Ascending aorta (tissue), 2 donors: Measurements from ENCODE around the gene SLC7A4. TPM values are rescaled to one million over a fixed set of nuclear protein-coding genes. Genes with fewer than 3 reads are reported as not detected.

Experiments
- DNase-seq, 2 donors: peaks; one replicate each; pipeline ENCODE4 v3.0.0-alpha.2; 2019; ENCODE audit warnings: low spot score in 2 of 2
- H3K27ac ChIP-seq, 2 donors: fragments of 200-600 bp; sonication (generic); one replicate each; pipeline ENCODE4 v1.5.1; 2016 to 2017; ENCODE audit warnings: mild to moderate bottlenecking in 1 of 2
- H3K27me3 ChIP-seq: fragments of 200-600 bp; sonication (generic); one replicate; pipeline ENCODE4 v1.5.1; 2017
- H3K36me3 ChIP-seq, 2 donors: fragments of 200-600 bp; sonication (generic); one replicate each; pipeline ENCODE4 v1.5.1; 2016
- H3K4me1 ChIP-seq, 2 donors: fragments of 200-600 bp; sonication (generic); one replicate each; pipeline ENCODE4 v1.5.1; 2016 to 2017; ENCODE audit warnings: mild to moderate bottlenecking in 1 of 2
- H3K4me3 ChIP-seq, 2 donors: fragments of 200-600 bp; sonication (generic); one replicate each; pipeline ENCODE4 v1.5.1; 2016 to 2017; ENCODE audit warnings: mild to moderate bottlenecking in 1 of 2
- H3K9me3 ChIP-seq, 2 donors: fragments of 200-600 bp; sonication (generic); one replicate each; pipeline ENCODE4 v1.5.1; 2016
- CTCF ChIP-seq, 3 experiments: fragments of 200-600 bp in 2 of 3; fragments of 450-650 bp in 1 of 3; sonication (generic) in 2 of 3; IDR thresholded peaks; one replicate each; pipeline ENCODE4 v1.5.1; 2016 to 2019; ENCODE audit warnings: antibody characterized with exemption in 3 of 3, mild to moderate bottlenecking in 1 of 3, moderate library complexity in 1 of 3
- intact Hi-C: fragments of 100-400 bp; cut with DNase I; formaldehyde crosslinking; loops from one replicate; pipeline ENCODE4 v1.15.1; 2023
- total RNA-seq: library from RNA; depleted of rRNA; stranded (reverse); fragments of >200 nt; gene quantifications from one replicate; pipeline ENCODE4 v1.1.0, GENCODE V29; 2016

Gene SLC7A4
- total RNA-seq, 1 donor from 2014 or later: 20.4 TPM

GRCh38 chr22:21032868-21033688 lies 717 bp upstream of the SLC7A4 start:
- intact Hi-C loops: no loop called here
- Histone ChIP-seq H3K27ac (no peak overlapping the region), H3K4me3 (no peak overlapping the region)

GRCh38 chr22:21031545-21032036 lies 770 bp downstream of the SLC7A4 start:
- Histone ChIP-seq H3K36me3 (no peaks in the 10 kb centered on the region), H3K27me3 (no peaks in the 10 kb centered on the region), H3K9me3 (no peaks in the 10 kb centered on the region), H3K27ac (no peak overlapping the region), H3K4me1 (no peaks in the 10 kb centered on the region), H3K4me3 (no peak overlapping the region)
- no peak for TF ChIP-seq CTCF (IDR thresholded peaks at IDR 0.05)
- intact Hi-C loops: no loop called here
- DNase-seq: no peak

More at GRCh38 chr22:21032868-21033688, 717 bp upstream of the SLC7A4 start:
- Histone ChIP-seq H3K36me3 (no peaks in the 10 kb centered on the region), H3K27me3 (no peaks in the 10 kb centered on the region), H3K4me1 (no peaks in the 10 kb centered on the region), H3K9me3 (no peaks in the 10 kb centered on the region)
- TF ChIP-seq CTCF (IDR thresholded peaks at IDR 0.05): no peak
- no peak for DNase-seq

- intact Hi-C loops: no loop called here
- Histone ChIP-seq H3K4me1 (no peaks in the 10 kb centered on the region), H3K9me3 (no peaks in the 10 kb centered on the region), H3K27me3 (no peaks in the 10 kb centered on the region), H3K4me3 (no peak overlapping the region), H3K36me3 (no peaks in the 10 kb centered on the region), H3K27ac (no peak overlapping the region)
- TF ChIP-seq CTCF (IDR thresholded peaks at IDR 0.05): no peak
- no peak for DNase-seq
Measured at GRCh38 chr22:21030621-21031544, 1.5 kb downstream of the SLC7A4 start.

GRCh38 chr22:21030032-21030431 lies 2.3 kb downstream of the SLC7A4 start:
- intact Hi-C loops: no loop called here
- H3K36me3 ChIP-seq: no peaks in the 10 kb centered on the region
- no peak for DNase-seq
- H3K27ac ChIP-seq: no peak overlapping the region
- H3K4me1 ChIP-seq: no peaks in the 10 kb centered on the region
- no peak for TF ChIP-seq CTCF (IDR thresholded peaks at IDR 0.05)
- no peaks in the 10 kb centered on the region for H3K27me3 ChIP-seq
- no peak overlapping the region for H3K4me3 ChIP-seq
- H3K9me3 ChIP-seq: no peaks in the 10 kb centered on the region

- Histone ChIP-seq H3K27me3 (no peaks in the 10 kb centered on the region), H3K4me3 (no peak overlapping the region), H3K36me3 (no peaks in the 10 kb centered on the region), H3K27ac (no peak overlapping the region), H3K9me3 (no peaks in the 10 kb centered on the region), H3K4me1 (no peaks in the 10 kb centered on the region)
- no peak for DNase-seq
- intact Hi-C loops: no loop called here
- no peak for TF ChIP-seq CTCF (IDR thresholded peaks at IDR 0.05)
Measured at GRCh38 chr22:21029486-21030025, 2.8 kb downstream of the SLC7A4 start.
